HG02885 (cell line): ENCODE measurements around the gene C14orf119.

Source experiments
- ATAC-seq: cut with Tn5 transposase; IDR thresholded peaks from one replicate; pipeline ENCODE4 v1.9.1; 2021; ENCODE audit warnings: mild to moderate bottlenecking; ENCODE audit not compliant: unreplicated experiment, poor library complexity

C14orf119 gene

DNA sequence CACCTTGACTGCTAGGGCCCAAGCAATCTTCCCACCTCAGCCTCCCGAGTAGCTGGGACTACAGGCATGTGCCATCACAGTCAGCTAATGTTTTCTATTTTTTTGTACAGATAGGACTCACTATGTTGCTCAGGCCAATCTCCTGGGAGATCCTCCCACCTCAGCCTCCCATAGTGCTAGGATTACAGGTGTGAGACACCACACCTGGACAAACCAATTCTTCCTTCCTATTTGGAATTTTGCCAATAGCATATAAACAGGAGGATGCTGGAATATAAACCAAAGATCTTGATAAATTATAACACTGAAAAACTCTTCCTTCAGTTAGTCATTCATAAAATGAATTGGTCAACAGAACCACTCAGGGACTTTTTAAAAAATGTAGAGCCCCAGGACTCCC lies 8.7 kb upstream of the C14orf119 start:
- ATAC-seq = no peak

DNA sequence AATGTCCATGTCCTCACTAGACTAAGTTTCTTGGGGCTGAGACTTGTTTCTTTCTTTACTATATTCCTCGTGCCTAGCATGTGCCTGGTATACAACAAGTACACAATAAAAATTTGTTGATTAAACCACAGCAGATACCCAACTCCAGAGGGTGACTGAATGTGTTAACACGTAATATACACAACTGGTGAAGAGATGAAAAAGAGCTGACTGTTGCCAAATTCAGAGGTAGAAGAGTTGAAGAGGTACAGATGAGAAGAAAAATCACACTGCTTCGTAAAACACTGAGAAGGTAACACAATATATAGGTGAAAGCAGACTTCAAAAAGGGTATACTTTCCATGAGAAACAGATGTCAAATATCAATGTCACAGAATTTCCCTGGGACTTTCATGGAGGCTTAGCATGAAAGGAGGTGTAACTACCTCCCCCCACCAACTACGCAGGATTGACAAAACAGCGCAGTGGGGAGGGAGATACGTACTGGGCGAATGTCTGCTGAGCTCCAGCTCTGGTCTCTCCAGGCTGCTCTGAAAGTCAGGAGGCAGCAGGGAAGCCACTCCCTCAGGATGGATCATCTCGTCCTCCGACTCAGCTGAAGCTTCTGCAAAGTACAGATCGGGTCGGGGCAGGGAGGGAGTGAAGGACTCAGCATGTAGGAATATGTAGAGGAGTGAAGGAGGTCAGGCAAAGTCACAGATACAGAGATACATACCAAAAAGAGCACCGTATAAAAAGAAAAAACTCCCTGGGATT lies 5.6 kb upstream of the C14orf119 start:
- no peak for ATAC-seq

GRCh38 chr14:23090254-23090636 lies 5.1 kb upstream of the C14orf119 start:
- no peak for ATAC-seq

GRCh38 chr14:23091294-23092225 lies 3.7 kb upstream of the C14orf119 start:
- no peak for ATAC-seq

GRCh38 chr14:23093104-23093503 lies 2.2 kb upstream of the C14orf119 start:
- ATAC-seq = no peak

DNA sequence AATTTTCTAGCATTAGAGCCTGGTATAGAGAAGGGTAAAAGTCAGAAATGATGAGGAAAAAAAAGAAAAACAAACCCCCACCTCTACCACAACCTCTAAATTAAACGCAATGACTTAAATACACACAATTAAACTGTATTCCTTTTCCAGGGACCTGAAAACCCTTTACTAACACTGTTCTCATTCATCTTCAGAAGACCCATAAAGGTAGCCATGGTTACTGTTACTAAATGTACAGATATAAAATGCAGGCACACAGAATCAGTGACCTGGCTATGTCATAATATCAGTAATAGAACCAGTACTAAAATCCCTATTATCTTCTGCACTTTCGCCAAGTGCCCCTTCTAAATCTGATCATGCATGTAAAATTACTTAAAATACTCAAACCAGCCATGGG lies 1.8 kb upstream of the C14orf119 start:
- ATAC-seq = no peak

- ATAC-seq = no peak
Measured at GRCh38 chr14:23093991-23094665, 1.2 kb upstream of the C14orf119 start.

GRCh38 chr14:23094666-23095195 lies 574 bp upstream of the C14orf119 start, which contains the start of gene ACIN1:
ACIN1 (minus strand) TSS chr14:23095136; CDS start chr14:23095112, 24 bp downstream.
- peak; percentile 35 for ATAC-seq

GRCh38 chr14:23097786-23098185 lies 2.5 kb downstream of the C14orf119 start:
- no peak for ATAC-seq

GRCh38 chr14:23099212-23099861 lies 4.0 kb downstream of the C14orf119 start:
- ATAC-seq = no peak

GRCh38 chr14:23101213-23101970 lies 6.1 kb downstream of the C14orf119 start:
- ATAC-seq = no peak

- no peak for ATAC-seq
Measured at GRCh38 chr14:23101986-23102625, 6.8 kb downstream of the C14orf119 start.

DNA sequence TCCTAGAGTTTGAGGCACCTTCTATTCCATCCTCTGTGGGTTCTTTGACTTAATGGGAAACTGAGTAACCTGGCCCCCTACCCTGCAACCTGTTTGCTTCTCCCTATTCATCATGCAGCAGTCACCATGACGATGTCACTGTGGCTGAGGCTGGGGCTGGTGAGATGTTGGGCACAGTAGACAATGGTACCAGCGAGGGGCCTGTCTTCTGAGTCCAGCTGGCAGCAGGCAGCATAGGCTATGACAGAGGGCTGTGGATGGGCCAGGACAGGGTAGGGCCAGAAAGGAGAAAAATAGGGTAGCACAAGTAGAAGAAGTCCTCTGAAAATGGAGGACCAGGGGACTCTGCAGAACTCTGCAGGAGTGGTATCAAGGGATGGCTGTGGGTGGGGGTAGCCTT lies 7.5 kb downstream of the C14orf119 start:
- ATAC-seq = no peak

- no peak for ATAC-seq
Measured at GRCh38 chr14:23103581-23103980, 8.3 kb downstream of the C14orf119 start.

GRCh38 chr14:23104070-23104590 lies 8.8 kb downstream of the C14orf119 start:
- ATAC-seq = no peak

- ATAC-seq = no peak
Measured at GRCh38 chr14:23104591-23105347, 9.5 kb downstream of the C14orf119 start, which contains the start of gene CIROP. CIROP (minus strand) TSS chr14:23104989; CDS start chr14:23104920, 69 bp downstream.

GRCh38 chr14:23105348-23105824 lies 10.1 kb downstream of the C14orf119 start:
- ATAC-seq = no peak

- no peak for ATAC-seq
Measured at GRCh38 chr14:23106747-23107045, 11.4 kb downstream of the C14orf119 start.
